ENCODE data around the gene CIRBP.

CIRBP gene

DNA sequence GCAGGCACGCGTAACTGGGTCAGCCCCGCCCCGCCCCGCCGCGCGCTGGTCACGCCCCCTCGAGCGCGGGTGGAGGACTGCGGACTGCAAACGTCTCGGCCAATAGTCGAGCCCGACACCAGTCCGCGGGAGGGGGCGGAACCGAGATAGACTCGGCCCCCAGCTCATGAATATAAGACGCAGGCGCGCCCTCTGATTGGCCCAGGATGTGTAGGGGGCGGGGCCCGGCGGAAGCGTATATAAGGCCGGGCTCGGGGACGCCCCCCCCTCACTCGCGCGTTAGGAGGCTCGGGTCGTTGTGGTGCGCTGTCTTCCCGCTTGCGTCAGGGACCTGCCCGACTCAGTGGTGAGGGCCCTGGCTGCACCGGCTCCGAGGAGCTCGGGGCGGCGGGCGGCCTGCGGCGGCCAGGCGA is at the start of gene CIRBP:
TSS of gene CIRBP (plus strand) at position 268 of the 413 bp plus-strand sequence. CDS start 1,602 bp downstream, outside the sequence.
- DNase-seq, result peak; percentile 100

DNA sequence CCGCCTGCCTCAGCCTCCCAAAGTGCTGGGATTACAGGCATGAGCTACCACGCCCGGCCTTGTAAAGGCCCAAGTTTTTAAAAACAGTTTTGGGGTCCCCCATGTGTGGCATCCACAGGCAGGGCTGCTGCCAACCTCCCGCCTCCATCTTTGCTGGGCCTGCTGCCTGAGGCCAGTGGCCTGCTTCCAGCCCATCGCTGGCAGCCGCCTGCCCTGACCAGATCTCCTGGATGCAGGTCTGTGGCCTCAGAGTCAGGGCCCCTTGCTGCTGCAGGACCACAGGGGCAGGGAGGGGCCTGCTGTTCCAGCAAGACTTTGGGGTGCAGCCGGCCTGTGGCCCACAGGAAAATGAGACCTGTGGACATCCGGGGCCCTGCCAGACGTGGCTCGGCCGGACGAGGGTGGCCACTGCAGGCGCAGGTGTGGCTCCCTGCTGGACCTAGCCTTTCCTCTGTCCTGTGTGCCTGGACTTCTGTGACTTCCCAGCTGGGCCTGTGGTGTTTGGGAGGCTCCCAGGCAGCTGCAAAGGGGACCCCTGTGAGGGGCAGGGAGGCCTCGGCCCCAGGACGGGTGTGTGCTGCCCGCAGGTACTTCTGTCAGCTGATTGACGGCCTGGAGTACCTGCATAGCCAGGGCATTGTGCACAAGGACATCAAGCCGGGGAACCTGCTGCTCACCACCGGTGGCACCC is 49.2 kb upstream of the CIRBP start:
- no peak for DNase-seq

DNA sequence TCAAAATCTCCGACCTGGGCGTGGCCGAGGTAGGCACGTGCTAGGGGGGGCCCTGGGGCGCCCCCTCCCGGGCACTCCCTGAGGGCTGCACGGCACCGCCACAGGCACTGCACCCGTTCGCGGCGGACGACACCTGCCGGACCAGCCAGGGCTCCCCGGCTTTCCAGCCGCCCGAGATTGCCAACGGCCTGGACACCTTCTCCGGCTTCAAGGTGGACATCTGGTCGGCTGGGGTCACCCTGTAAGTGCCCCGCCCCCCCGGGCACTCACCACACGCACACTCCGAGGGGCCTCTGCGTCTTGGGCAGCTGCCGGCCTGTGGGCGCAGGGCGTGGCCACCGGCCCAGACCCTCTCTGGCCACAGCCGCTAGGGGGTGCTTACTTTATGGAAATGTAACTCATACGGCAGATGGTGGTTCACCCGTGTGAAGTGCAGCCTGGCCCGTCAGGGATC is 48.6 kb upstream of the CIRBP start:
- DNase-seq, result no peak

DNA sequence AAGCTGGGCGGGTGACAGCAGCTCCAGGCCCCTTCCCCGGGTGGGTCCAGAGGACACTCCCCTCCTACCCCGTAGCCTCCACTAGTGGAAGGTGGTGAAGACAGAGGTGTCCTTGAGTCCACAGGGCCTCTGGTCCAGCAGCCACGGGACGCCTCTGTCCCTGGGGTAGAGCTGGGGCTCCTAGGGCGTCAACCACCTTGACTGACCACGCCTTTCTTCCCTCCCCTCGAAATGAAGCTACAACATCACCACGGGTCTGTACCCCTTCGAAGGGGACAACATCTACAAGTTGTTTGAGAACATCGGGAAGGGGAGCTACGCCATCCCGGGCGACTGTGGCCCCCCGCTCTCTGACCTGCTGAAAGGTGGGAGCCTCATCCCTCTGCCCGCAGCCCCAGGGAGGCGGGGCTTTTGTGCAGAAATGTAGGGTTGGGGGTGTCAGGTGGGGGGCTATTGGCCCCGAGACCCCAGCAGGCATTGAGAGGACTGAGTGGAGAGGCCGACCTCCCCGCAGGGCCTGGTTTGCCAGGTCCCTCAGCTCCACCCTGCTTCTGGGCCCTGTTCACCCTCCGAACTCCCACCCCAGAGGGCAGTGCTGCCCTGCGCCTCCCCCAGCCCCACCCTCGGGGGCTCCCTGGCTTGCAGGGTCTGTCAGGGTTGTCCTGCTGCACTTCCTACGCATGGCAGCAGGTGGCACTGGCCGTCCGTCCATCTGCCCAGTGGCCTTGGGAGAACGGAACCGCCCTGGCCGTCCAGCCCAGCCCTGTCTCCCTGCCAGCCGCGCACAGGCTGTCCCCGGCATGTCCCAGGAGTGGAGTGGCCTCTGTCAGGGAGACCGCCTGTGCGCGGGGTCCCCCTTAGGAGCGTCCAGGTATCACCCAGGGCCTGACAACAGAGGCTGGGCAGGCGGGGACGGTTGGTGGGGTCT is 47.9 kb upstream of the CIRBP start:
- DNase-seq, result no peak

DNA sequence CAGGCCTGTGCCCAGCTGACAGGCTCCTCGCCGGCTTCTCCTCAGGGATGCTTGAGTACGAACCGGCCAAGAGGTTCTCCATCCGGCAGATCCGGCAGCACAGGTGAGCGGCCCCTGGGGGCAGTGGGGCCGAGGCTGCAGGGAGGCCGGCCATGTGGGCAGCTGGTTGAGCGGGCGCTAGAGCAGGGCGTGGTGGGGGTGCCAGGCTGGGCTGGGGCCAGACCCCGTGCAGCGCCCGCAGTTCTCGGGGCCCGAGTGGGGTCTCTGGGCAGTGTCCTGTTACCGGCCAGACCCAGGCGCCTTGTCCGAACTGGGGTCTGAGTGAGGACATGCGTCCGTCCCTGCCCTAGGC is 47.3 kb upstream of the CIRBP start:
- DNase-seq, result no peak

DNA sequence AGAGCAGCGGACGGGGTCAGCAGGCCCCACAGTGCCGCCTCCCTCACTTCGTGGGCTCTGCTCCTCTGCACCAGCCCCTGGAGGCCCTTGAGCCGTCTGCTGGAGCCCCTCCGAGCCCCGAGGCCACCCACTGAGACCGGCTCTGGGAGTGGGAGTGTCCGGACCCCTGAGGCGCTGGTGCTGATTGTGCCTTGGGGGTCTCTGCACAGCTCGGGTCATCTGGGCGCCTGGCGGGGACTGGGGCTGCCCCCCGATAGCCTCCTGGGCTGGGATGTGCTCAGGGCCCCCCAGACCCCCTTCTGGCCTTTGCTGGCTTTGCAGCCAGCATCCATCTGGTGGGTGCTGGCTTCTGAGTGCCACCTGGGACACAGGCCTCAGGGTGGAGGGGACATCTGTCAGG is 46.7 kb upstream of the CIRBP start:
- DNase-seq, result no peak

DNA sequence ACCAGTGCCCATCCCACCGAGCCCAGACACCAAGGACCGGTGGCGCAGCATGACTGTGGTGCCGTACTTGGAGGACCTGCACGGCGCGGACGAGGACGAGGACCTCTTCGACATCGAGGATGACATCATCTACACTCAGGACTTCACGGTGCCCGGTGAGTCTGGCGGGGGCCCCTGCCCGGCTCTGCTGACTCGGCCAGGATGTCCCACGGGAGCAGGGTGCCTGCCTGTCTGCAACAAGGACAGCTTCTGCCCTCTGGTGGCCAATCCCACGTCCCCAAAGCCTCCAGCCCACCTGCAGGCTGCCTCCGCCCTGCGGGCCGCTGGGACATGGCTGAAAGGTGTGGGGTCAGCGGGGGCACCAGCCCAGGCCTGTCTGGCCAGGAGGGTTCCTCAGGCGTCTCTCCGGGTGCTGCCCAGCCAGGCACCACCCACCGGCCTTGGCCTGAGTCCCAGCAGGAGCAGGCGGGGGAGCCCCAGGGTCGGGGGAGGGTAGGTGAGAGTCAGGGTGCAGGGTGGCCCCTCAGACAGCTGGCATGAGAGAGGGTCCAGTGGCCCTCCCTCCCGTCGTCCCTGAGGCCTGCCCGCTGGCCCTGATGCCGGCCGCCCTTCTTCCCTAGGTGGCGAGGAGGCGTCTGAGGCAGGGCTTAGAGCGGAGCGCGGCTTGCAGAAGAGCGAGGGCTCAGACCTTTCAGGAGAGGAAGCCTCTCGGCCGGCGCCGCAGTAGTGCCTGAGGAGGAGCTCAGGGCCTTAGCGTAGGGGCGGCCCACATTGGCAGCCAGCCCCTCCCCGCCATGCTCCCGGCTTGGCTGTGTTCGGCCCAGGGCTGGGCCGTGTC is 45.9 kb upstream of the CIRBP start:
- DNase-seq, result peak in 1 of 2 experiments; percentile 49

DNA sequence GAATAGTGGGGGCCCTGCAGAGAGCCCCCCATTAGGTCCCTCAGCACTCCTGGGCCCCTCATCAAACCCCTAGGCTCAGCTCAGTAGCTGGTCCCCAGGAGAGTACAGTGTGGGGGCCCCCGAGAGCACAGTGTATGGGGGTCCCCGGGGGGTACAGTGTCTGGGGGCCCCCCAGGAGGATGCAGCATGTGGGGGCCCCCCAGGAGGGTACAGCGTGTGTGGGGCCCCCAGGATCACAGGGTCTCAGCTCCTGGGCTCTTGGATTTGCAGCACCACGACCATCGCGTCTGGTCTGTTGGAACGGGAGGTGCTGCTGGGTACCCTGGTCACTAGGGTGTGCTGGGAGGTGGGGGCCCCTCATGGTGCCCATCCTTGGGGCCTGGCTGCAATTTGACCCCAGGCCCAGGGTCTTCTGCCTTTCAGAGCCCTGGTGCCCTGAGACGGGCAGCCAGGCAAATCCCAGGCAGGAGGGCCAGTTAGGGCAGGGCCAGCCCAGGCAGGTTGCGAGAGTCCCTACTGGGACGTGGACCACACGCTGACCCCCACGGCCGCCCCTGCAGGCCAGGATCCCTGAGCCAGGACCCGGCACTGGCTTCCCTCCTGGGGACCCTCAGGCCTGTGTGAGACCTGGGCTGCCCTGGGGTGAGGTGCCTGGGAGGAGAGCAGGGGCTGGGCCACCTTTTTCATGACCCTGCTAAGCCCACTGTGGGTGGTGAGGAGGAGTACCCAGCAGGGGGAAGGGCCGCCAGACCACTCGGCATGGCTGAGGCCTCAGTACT is 44.9 kb upstream of the CIRBP start:
- DNase-seq, result no peak

DNA sequence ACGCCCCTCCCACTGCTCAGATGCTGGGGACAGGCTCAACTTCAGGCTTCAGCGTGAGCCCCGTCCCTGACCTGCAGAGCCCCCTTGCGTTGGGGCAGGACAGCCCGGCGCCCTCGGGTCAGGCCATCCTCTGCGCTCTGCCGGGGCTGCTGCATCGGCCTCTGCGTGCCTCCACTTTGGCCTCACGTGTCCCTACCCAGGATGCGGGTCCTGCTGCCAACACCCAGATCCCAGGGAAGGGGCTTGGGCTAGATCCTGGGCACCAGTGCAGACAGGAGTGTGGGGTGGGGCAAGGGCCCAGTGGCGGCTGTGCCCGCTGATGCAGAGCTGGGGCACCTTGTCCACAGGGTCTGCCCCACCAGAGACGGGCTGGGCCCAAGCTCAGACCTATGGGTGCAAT is 44.3 kb upstream of the CIRBP start:
- DNase-seq, result no peak

DNA sequence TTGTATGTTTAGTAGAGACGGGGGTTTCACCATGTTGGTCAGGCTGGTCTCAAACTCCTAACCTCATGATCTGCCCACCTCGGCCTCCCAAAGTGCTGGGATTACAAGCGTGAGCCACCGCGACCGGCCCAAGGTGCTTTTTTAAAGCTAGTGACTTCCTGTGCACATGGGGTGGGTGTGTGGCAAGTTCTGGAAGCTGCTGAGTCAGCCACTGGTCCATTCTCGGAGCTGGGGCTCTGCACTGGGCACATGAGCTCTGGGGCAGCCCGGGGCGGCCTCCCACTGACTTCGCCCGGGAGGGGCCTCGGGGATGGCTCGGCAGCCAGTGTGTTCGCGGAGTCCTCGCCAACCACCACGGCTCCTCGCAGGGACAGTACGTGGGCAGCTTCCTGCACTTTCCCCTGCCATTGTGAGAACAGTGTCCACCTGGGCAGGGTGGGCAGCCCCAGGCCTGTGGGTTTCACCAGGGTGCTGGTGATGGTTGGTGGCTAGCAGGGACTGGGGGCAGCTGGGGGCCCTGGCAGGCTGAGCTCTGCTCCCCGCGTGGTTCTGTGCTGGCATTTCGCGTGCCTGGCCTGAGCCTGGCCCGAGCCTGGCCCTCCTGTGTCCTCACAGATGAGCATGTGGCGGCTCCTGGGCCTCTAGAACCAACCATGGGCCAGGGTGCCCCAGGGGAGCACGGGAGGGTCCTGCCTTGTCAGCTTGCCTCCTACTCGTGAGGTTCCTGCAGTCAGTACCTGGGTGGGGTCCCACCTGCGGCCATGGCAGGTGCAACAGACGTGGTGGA is 43.5 kb upstream of the CIRBP start:
- DNase-seq, result no peak

DNA sequence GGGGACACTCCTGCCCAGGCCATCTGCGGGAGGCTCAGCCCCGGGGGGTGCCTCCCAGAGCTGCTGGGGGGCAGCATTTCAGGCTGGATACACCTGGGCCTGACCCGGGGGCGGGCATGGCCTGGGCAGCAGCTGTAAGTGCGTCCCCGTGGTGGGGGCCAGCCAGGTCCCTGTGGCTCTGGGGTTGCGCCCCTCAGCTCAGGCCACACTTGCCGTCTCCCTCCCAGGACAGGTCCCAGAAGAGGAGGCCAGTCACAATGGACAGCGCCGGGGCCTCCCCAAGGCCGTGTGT is 43.0 kb upstream of the CIRBP start:
- no peak for DNase-seq

DNA sequence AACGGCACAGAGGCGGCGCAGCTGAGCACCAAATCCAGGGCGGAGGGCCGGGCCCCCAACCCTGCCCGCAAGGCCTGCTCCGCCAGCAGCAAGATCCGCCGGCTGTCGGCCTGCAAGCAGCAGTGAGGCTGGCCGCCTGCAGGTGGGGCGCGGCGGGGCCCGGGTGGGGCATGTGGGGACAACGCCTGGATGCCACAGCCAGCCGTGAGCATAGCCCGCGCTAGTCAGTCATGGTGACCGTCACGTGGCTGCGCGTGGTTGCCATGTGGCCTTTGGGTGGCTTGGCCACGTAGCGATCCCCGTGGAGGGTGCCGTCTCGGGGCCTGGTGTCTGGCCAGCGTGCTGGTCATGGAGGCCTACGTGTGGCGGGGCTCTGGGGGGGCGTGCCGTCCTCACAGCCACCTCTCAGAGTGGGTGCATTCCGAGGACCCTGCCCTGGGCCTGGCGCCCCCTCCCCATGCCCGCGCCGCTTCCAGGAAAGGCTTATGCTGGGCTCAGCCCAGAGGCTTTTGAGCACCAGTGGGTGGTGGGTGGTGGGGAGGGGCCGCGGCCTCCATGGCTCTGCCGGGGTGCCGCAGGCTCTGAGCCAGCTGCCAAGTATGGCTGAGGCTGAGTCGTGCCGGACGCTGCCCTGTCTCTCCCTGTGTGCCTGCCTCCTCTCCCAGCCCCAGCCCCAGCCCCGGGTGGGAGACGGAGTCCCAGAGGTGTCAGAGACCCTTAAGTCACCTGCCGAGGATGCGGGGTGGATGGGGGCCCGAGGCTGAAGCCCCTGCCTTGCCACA is 42.4 kb upstream of the CIRBP start:
- DNase-seq, result no peak

DNA sequence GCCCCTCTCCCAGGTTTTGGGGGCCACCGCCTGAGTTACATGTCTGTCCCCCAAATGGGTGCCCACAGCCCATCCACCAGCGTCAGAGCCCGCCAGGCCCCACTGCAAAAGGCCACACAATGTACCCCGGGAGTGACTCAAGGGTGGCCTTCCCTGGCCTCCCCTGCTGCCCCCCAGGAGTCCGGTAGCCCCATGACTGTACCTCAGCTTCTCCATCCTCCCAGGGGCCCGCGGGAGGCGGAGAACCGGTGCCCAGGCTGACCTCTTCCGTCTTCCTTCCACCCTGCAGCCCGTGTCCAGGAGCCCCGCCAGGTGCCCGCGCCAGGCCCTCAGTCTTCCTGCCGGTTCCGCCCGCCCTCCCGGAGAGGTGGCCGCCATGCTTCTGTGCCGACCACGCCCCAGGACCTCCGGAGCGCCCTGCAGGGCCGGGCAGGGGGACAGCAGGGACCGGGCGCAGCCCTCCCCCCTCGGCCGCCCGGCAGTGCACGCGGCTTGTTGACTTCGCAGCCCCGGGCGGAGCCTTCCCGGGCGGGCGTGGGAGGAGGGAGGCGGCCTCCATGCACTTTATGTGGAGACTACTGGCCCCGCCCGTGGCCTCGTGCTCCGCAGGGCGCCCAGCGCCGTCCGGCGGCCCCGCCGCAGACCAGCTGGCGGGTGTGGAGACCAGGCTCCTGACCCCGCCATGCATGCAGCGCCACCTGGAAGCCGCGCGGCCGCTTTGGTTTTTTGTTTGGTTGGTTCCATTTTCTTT is 41.7 kb upstream of the CIRBP start:
- no peak for DNase-seq

DNA sequence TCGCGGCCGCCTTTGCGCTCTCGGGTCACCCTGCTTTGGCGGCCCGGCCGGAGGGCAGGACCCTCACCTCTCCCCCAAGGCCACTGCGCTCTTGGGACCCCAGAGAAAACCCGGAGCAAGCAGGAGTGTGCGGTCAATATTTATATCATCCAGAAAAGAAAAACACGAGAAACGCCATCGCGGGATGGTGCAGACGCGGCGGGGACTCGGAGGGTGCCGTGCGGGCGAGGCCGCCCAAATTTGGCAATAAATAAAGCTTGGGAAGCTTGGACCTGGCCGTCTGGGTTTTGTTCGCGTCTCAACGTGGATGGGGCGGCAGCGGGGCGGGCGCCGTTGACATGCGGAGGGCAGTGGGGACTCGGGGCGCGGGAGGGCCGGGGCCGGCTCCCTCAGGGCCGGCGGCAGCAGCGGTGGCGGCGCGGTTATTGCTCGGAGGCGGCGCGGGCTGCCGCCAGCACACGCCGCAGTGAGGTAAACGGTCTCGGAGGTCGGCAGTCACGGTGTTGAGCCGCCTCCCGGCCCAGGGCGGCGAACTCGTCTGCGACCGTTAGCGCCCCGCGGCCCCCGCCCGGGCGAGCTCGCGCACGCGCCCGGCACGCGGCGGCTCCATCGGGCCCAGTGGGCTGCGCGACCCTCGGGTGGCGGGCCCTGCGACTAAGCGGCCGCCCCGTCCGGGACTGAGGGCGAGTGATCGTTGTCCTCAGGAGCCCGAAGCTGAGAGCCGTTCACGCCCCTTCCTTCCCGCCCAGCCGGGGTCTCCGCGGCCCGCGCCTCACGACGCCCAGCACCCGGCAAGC is 40.8 kb upstream of the CIRBP start:
- no peak for DNase-seq

DNA sequence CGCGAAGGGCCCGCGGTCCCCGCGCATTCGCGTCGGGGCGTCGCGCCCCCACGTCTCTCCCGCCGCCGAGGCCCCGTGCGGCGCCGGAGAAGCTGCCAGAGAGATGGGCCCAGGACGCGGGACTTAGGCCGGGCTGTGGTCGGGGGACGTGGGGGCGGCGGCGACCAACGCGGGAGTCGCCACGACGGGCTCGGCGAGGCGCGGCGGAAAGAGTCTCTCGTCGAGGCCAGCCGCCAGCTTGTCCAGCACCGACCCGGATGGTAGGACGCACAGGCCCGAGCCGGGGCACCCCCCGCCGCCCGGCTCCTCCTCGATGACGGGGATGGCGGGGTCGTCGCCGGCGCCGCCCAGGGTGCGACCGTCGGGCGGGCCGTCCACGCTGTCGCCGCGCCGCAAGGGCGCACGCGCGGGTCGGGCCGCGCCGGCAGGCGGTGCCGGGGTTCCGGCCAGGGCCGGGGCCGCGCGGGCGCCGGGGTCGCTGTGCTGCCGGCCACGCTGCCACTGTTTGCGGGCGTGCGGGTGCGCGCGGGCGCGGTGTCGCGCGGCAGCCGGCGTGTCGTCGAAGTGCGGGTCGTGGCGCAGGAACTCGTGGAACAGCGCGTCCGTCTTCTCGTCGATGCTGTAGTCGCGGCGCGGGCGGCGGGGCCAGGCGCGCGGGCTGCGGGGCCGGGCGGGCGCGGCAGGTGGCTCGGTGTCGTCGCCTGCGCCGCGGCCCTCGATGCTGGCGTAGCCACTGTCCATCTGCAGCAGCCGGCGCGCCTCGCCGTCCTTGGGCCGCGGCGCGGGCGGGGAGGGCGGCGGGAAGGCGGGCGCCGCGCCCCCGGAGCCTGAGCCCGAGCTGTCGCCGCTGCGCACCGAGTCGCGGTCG is 39.8 kb upstream of the CIRBP start:
- DNase-seq, result no peak

DNA sequence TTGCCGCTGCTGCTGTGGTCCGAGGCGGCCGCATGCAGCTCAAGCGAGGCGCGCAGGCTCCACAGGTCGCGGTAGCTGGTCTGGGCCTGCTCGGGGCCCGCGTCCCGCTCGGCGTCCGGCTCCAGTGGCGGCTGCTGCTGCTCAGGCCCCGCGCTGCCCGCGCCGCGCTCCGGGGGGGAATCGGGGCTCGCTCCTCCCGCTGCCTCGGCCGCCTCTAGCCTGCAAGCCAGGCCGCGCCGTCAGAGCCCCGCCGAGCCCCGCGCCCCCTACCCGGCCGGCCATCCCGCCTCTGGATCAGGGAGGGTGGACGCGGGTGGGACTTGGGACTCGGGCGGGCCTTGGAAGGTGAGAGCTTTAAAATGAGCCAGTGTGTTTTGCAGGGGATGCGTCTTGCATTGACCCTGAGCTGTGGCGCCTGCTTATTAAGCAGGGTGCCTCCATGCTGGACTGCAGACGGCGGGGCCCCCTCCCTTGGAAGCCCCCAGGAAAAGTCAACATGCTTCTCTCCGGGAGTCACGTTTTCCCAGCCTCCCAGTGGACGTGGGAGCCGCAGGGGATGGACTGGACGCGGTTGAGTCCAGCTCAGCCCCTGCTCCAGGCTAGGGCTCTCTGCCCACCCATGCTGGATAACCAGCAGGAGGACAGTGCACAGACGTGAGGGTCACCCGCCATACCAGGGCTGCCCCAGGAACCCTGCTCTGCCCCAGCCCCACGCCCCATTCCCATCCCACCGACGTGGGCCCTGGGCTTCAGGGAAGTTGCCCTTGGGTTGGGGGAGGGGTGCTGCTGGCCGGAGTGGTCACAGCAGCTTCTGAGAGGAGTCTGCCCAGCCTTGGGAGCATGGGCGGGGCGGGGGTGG is 39.0 kb upstream of the CIRBP start:
- no peak for DNase-seq

DNA sequence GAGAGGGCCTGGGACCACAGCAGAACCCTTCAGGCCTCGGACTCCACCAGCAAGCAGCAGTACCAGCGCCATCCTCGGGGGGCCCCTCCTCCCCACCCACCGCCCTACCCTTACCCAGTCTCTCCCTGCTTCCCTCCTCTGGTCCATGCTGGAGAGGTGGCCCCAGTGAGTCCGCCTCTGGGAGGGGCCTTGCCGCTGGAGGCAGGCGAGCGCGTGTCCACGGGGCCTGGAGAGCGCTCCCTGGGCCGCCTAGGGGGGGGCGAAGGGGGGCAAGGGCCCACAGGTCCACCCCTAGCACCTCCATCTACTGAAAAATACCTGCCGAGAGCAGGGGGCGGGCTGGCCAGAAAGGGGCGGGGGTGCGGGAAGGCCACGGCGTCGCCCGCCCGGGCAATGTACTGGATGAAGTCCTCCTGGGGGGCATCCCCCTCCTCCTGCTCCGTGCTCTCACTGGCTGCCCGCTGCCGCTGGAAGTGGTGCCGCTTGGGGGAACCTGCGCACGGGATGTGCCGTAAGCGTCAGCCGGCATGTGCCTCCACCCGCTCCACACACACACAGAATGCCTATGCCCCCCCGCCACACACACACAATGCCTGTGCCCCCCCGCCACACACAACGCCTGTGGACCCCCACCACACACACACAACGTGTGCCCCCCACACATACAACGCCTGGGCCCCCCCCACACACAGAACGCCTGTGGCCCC is 38.2 kb upstream of the CIRBP start:
- no peak for DNase-seq

Data from activated CD4-positive, alpha-beta T cell treated with anti-CD3 and anti-CD28 coated beads, Interleukin-2, amount 50 U/mL, for 48 hours (primary cell).